Testis (tissue), 3 donors: ENCODE measurements around the gene MN1. TPM values are rescaled to one million over a fixed set of nuclear protein-coding genes. Genes with fewer than 3 reads are reported as not detected.

Source experiments
- DNase-seq: peaks from one replicate; pipeline ENCODE4 v3.0.0-alpha.2; 2019
- H3K27ac ChIP-seq, 2 donors: fragments of 200-600 bp; sonication (generic); one replicate each; pipeline ENCODE4 v1.5.1; 2019
- H3K27me3 ChIP-seq: fragments of 200-600 bp; sonication (generic); one replicate; pipeline ENCODE4 v1.5.1; 2019
- H3K36me3 ChIP-seq: fragments of 200-600 bp; sonication (generic); one replicate; pipeline ENCODE4 v1.5.1; 2017; ENCODE audit warnings: low read depth; ENCODE audit errors: missing control alignments
- H3K4me1 ChIP-seq: fragments of 200-600 bp; sonication (generic); one replicate; pipeline ENCODE4 v1.5.1; 2019
- H3K4me3 ChIP-seq, 2 donors: fragments of 200-600 bp; sonication (generic); one replicate each; pipeline ENCODE4 v1.5.1; 2017 to 2019
- H3K9me3 ChIP-seq: fragments of 200-600 bp; sonication (generic); one replicate; pipeline ENCODE4 v1.5.1; 2017
- POLR2A ChIP-seq: fragments of 450-650 bp; IDR thresholded peaks from one replicate; pipeline ENCODE4 v1.6.1; 2017; ENCODE audit warnings: antibody characterized with exemption, mild to moderate bottlenecking, moderate library complexity
- WGBS, 2 donors: methylation state at CpG; one replicate each; pipeline ENCODE4 v1.1.5; 2018; 5-methylcytosine and 5-hydroxymethylcytosine counted together
- intact Hi-C: fragments of 100-400 bp; cut with DNase I; formaldehyde crosslinking; loops from one replicate; pipeline ENCODE4 v1.15.1; 2023; ENCODE audit warnings: low total_unique reads
- polyA plus RNA-seq: library from polyadenylated mRNA; stranded (reverse); fragments of 350-450 nt; fragmentation: Illumina TruSeq; extraction: RNeasy Lipid Tissue Mini Kit (QIAGEN cat#74804); gene quantifications from one replicate; pipeline ENCODE4 v1.2.3, GENCODE V29; 2014; ENCODE audit warnings: low read depth, low replicate concordance; ENCODE audit not compliant: insufficient read depth
- total RNA-seq, 2 donors: library from RNA; depleted of rRNA; stranded (reverse); fragments of >200 nt; gene quantifications; one replicate each; pipeline ENCODE4 v1.2.3, GENCODE V29; 2016
- TF ChIP-seq, protein P1 (sequence below), 3 experiments: fragments of 450-650 bp in 2 of 3; fragments of 200-600 bp in 1 of 3; sonication (generic) in 1 of 3; IDR thresholded peaks; one replicate each; pipeline ENCODE4 v1.5.1; 2016 to 2019; ENCODE audit warnings: antibody characterized with exemption in 3 of 3, mild to moderate bottlenecking in 2 of 3, moderate library complexity in 1 of 3

Gene MN1
- total and polyA plus RNA-seq, 3 donors from 2014 or later = 3.2 to 5.6 (median 4.3) TPM

DNA sequence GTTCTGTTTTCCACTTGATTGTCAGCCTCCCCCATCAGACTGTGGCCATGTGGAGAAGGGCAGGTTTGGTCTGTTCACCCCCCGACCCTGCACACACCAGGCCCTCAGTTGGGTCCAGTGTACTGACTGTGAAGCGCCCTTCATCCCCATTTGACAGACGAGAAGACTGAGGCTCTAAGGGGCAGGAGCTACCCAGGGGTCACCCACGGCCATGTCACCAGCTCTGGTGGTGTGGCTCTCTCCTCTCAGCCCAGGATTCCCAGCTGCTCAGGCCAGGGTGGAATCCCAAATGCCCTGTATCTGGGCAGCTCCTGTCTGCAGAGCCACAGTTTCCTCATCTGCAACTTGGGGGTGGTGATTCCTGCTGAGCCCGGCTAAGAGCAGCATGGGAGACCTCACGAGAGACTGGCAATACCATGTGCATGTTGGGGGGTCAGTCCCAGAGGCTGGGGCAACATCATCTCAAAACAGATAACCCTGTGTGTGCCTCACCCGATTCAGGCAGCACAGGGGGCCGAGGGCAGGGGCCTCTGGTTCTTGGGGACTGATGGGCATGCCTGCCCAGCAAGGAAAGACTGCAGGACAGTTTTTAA, 46.6 kb downstream of the MN1 start:
- no peak for TF ChIP-seq POLR2A
- TF ChIP-seq, protein P1, sequence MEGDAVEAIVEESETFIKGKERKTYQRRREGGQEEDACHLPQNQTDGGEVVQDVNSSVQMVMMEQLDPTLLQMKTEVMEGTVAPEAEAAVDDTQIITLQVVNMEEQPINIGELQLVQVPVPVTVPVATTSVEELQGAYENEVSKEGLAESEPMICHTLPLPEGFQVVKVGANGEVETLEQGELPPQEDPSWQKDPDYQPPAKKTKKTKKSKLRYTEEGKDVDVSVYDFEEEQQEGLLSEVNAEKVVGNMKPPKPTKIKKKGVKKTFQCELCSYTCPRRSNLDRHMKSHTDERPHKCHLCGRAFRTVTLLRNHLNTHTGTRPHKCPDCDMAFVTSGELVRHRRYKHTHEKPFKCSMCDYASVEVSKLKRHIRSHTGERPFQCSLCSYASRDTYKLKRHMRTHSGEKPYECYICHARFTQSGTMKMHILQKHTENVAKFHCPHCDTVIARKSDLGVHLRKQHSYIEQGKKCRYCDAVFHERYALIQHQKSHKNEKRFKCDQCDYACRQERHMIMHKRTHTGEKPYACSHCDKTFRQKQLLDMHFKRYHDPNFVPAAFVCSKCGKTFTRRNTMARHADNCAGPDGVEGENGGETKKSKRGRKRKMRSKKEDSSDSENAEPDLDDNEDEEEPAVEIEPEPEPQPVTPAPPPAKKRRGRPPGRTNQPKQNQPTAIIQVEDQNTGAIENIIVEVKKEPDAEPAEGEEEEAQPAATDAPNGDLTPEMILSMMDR (IDR thresholded peaks at IDR 0.05) = no peak
- H3K36me3 ChIP-seq = no peaks in the 10 kb centered on the region
- intact Hi-C loops = no loop called here
- peaks cover 13% of the 10 kb centered on the region for H3K4me1 ChIP-seq
- DNase-seq = no peak
- H3K27ac ChIP-seq = no peak overlapping the region
- WGBS, 2 donors = 94 to 100% methylated on average over 4 to 8 of the region's 8 CpGs
- H3K27me3 ChIP-seq = no peaks in the 10 kb centered on the region
- no peak overlapping the region for H3K4me3 ChIP-seq
- no peaks in the 10 kb centered on the region for H3K9me3 ChIP-seq

DNA sequence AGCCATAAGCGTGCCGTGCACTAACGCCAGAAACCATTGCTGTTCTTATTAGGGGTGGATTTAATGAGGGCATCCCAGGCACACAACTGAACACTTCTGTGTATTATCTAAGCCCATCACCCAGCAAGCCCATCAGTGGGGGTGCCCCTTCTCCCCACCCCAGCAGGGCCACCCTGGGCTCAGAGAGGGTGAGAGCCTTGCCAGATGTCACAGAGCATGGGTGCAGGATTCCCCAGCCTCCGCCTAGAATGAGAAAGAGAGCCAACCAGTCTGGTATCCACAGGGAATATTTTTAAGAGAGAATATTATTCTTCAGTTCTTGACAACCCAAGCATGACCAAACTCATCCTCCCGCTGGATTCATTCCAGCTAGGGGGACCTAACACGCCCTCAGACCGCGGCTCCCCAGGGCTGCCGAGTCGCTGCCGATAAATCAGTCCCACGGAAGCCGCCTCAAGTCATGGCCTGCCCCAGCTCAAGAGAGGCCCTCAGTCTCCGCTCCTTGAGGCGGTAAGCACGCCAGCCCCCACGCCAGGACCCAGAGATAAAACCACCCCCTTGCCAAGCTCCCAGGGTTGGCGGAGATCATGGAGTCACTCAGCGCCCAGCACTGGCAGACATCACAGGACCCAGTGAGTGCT, 47.2 kb downstream of the MN1 start:
- intact Hi-C loops = no loop called here
- 78 to 81% methylated on average over 5 to 19 of the region's 19 CpGs for WGBS, 2 donors
- H3K9me3 ChIP-seq = no peaks in the 10 kb centered on the region
- no peak overlapping the region for H3K27ac ChIP-seq
- no peak for DNase-seq
- H3K4me3 ChIP-seq = no peak overlapping the region
- TF ChIP-seq, protein P1 (IDR thresholded peaks at IDR 0.05) = no peak
- TF ChIP-seq POLR2A = no peak
- H3K4me1 ChIP-seq = peaks cover 17% of the 10 kb centered on the region
- no peaks in the 10 kb centered on the region for H3K27me3 ChIP-seq
- H3K36me3 ChIP-seq = no peaks in the 10 kb centered on the region

DNA sequence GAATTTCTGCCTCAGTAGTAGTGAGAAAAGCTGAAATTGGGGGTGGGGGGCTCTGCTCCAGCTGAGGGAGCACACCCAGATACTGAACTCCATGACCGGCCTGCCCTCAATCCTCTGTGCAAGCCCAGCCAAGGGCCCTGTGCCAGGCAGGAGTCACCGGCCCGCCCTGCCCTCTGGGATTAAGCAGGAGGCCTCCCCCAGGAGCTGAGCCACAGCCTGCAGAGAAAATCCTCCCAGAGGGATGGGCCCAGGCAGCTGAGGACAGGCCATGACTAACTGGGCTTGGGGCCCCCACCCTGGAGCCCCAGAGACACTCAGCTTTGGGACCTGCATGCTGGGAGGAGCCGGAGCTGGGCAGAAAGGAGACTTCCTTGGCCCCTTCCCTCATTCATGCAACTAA, 48.8 kb downstream of the MN1 start:
- Histone ChIP-seq H3K36me3 (no peaks in the 10 kb centered on the region), H3K9me3 (no peaks in the 10 kb centered on the region), H3K27me3 (no peaks in the 10 kb centered on the region), H3K27ac (no peak overlapping the region), H3K4me3 (no peak overlapping the region), H3K4me1 (peaks cover 21% of the 10 kb centered on the region)
- no peak for TF ChIP-seq POLR2A
- TF ChIP-seq, protein P1 (IDR thresholded peaks at IDR 0.05) = no peak
- intact Hi-C loops = no loop called here
- 40 to 49% methylated on average over 4 of the region's 4 CpGs for WGBS, 2 donors
- DNase-seq = peak; percentile 40

DNA sequence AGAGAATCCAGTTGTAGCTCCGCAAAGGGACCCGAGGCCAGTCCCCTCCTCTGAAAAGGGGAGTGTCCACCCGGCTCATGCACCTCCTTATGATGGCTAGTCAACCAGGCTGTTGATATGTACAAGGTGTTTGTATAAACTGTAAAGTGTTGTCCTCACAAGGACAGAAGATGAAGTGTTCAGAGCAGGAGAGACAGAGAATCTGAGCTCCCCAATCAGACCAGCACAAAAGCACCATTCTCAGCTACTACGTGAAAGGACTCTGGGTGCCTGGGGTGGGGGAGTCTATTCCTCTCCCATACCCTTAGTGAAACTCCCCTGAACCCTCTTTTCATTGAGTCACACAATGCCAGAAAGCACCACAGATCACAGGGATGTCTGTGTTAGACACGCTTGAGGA, 49.4 kb downstream of the MN1 start:
- no peak for DNase-seq
- H3K4me3 ChIP-seq = no peak overlapping the region
- H3K36me3 ChIP-seq = no peaks in the 10 kb centered on the region
- no peaks in the 10 kb centered on the region for H3K27me3 ChIP-seq
- no peak overlapping the region for H3K27ac ChIP-seq
- H3K9me3 ChIP-seq = no peaks in the 10 kb centered on the region
- intact Hi-C loops = no loop called here
- WGBS, 2 donors = 90 to 94% methylated on average over 5 of the region's 5 CpGs
- no peak for TF ChIP-seq POLR2A
- TF ChIP-seq, protein P1 (IDR thresholded peaks at IDR 0.05) = no peak
- H3K4me1 ChIP-seq = peaks cover 21% of the 10 kb centered on the region
